MM.1S (cell line): ENCODE data around the gene PALB2.

ENCODE experiments used
- EZH2 ChIP-seq: fragments of 300-600 bp; sonication (generic); optimal IDR thresholded peaks from 2 replicates; pipeline ENCODE3; 2017; ENCODE audit warnings: low read depth, mild to moderate bottlenecking, antibody characterized with exemption, low read length, mixed read lengths
- EZH2phosphoT487 ChIP-seq: fragments of 300-600 bp; sonication (generic); IDR thresholded peaks from 2 replicates; pipeline ENCODE4 v1.6.1; 2018; ENCODE audit warnings: antibody characterized with exemption, low read length
- TF ChIP-seq, protein P1 (sequence below): fragments of 300-600 bp; sonication (generic); IDR thresholded peaks from 2 replicates; pipeline ENCODE4 v1.5.1; 2016; ENCODE audit warnings: antibody characterized with exemption, low read length, mixed read lengths

DNA sequence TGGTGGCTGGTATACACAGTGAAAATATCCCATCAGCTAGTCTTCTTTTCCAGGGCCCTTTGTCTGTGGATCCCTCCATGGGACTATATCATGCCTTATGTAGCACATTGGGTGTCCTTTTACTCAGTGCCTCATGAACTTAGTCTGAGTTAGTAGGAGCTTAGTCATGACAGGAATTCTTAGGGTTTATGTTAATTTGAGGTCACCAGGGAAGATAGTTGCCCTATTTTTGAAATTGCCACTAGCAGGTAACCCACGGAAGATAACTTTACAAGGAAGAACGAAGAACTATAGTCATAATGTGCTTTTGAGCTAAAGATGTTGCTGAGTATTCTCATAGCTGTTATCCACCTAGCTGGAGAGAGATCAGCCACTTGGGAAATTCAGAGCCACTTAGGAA is 22.8 kb upstream of the PALB2 start:
- TF ChIP-seq, protein P1, sequence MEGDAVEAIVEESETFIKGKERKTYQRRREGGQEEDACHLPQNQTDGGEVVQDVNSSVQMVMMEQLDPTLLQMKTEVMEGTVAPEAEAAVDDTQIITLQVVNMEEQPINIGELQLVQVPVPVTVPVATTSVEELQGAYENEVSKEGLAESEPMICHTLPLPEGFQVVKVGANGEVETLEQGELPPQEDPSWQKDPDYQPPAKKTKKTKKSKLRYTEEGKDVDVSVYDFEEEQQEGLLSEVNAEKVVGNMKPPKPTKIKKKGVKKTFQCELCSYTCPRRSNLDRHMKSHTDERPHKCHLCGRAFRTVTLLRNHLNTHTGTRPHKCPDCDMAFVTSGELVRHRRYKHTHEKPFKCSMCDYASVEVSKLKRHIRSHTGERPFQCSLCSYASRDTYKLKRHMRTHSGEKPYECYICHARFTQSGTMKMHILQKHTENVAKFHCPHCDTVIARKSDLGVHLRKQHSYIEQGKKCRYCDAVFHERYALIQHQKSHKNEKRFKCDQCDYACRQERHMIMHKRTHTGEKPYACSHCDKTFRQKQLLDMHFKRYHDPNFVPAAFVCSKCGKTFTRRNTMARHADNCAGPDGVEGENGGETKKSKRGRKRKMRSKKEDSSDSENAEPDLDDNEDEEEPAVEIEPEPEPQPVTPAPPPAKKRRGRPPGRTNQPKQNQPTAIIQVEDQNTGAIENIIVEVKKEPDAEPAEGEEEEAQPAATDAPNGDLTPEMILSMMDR = no peak
- no peak for TF ChIP-seq EZH2
- no peak for TF ChIP-seq EZH2phosphoT487
